ENCODE measurements around the gene CREB5.
"Not testable (repeated sequence)": the region's sequence is repeated elsewhere in the genome, so short reads cannot be mapped to it uniquely, and the experiment has no call there.

Gene CREB5

GRCh38 chr7:28517606-28518005, 105.3 kb downstream of the CREB5 start:
- no peak for DNase-seq

- no peak for DNase-seq
Measured at GRCh38 chr7:28520074-28521015, 108.0 kb downstream of the CREB5 start.

GRCh38 chr7:28524978-28525377, 112.7 kb downstream of the CREB5 start:
- DNase-seq: no peak

GRCh38 chr7:28528899-28529298, 116.6 kb downstream of the CREB5 start:
- DNase-seq: no peak

GRCh38 chr7:28529755-28530154, 117.4 kb downstream of the CREB5 start:
- no peak for DNase-seq

- DNase-seq: no peak
Measured at GRCh38 chr7:28530175-28530802, 118.0 kb downstream of the CREB5 start.

- no peak for DNase-seq
Measured at GRCh38 chr7:28530803-28531175, 118.5 kb downstream of the CREB5 start.

GRCh38 chr7:28531291-28531690, 119.0 kb downstream of the CREB5 start:
- no peak for DNase-seq

GRCh38 chr7:28532181-28532580, 119.9 kb downstream of the CREB5 start:
- no peak for DNase-seq

GRCh38 chr7:28533267-28533666, 120.9 kb downstream of the CREB5 start:
- no peak for DNase-seq

GRCh38 chr7:28533731-28534531, 121.6 kb downstream of the CREB5 start:
- DNase-seq: no peak

GRCh38 chr7:28536259-28536658, 123.9 kb downstream of the CREB5 start:
- DNase-seq: no peak

- no peak for DNase-seq
Measured at GRCh38 chr7:28539289-28539981, 127.1 kb downstream of the CREB5 start.

- no peak for DNase-seq
Measured at GRCh38 chr7:28542410-28542809, 130.1 kb downstream of the CREB5 start.

GRCh38 chr7:28544453-28545117, 132.3 kb downstream of the CREB5 start:
- DNase-seq: no peak

GRCh38 chr7:28546067-28546466, 133.7 kb downstream of the CREB5 start:
- no peak for DNase-seq

GRCh38 chr7:28547115-28547514, 134.8 kb downstream of the CREB5 start:
- DNase-seq: no peak

- DNase-seq: no peak
Measured at GRCh38 chr7:28548416-28548815, 136.1 kb downstream of the CREB5 start.

- no peak for DNase-seq
Measured at GRCh38 chr7:28549998-28550397, 137.7 kb downstream of the CREB5 start.

- DNase-seq: no peak
Measured at GRCh38 chr7:28550580-28551186, 138.4 kb downstream of the CREB5 start.

GRCh38 chr7:28551331-28551730, 139.0 kb downstream of the CREB5 start:
- no peak for DNase-seq

- DNase-seq: not testable (repeated sequence)
Measured at GRCh38 chr7:28551766-28552165, 139.4 kb downstream of the CREB5 start.
